GM12891 (cell line): ENCODE measurements around the gene PRMT5. TPM values are rescaled to one million over a fixed set of nuclear protein-coding genes. Genes with fewer than 3 reads are reported as not detected.

ENCODE experiments used
- DNase-seq: peaks from one replicate; pipeline ENCODE4 v3.0.0; 2011; ENCODE audit warnings: low spot score; ENCODE audit not compliant: insufficient read length
- FAIRE-seq: peaks from 2 replicates; lab custom pipeline; 2011; peaks lifted over from hg19 to GRCh38; lab: Jason Lieb, UNC
- PAX5 ChIP-seq: IDR thresholded peaks from 2 replicates; pipeline ENCODE4 v1.6.1; 2011; ENCODE audit warnings: low read length, moderate library complexity, mild to moderate bottlenecking; ENCODE audit not compliant: insufficient read depth, severe bottlenecking
- POLR2A ChIP-seq: IDR thresholded peaks from 2 replicates; pipeline ENCODE4 v1.6.1; 2011; ENCODE audit warnings: low read depth, low read length, control low read depth
- POLR2AphosphoS5 ChIP-seq: IDR thresholded peaks from 2 replicates; pipeline ENCODE4 v1.6.1; 2011; ENCODE audit warnings: low read depth, low read length, control low read depth
- POU2F2 ChIP-seq: IDR thresholded peaks from 2 replicates; pipeline ENCODE4 v1.6.1; 2011; ENCODE audit warnings: low read depth, mild to moderate bottlenecking, control low read depth, low read length, moderate library complexity
- SPI1 ChIP-seq: IDR thresholded peaks from 2 replicates; pipeline ENCODE4 v1.6.1; 2011; ENCODE audit warnings: low read depth, low read length, control low read depth
- TAF1 ChIP-seq: IDR thresholded peaks from 2 replicates; pipeline ENCODE4 v1.6.1; 2011; ENCODE audit warnings: low read depth, low read length, control low read depth
- polyA plus RNA-seq: library from polyadenylated mRNA; unstranded; fragments of >200 nt; gene quantifications from one replicate; pipeline ENCODE4 v1.2.1, GENCODE V29; 2012; ENCODE audit warnings: low read depth, missing spikeins, inconsistent platforms; ENCODE audit not compliant: missing spikeins

PRMT5 gene
- 67.7 TPM for polyA plus RNA-seq

DNA sequence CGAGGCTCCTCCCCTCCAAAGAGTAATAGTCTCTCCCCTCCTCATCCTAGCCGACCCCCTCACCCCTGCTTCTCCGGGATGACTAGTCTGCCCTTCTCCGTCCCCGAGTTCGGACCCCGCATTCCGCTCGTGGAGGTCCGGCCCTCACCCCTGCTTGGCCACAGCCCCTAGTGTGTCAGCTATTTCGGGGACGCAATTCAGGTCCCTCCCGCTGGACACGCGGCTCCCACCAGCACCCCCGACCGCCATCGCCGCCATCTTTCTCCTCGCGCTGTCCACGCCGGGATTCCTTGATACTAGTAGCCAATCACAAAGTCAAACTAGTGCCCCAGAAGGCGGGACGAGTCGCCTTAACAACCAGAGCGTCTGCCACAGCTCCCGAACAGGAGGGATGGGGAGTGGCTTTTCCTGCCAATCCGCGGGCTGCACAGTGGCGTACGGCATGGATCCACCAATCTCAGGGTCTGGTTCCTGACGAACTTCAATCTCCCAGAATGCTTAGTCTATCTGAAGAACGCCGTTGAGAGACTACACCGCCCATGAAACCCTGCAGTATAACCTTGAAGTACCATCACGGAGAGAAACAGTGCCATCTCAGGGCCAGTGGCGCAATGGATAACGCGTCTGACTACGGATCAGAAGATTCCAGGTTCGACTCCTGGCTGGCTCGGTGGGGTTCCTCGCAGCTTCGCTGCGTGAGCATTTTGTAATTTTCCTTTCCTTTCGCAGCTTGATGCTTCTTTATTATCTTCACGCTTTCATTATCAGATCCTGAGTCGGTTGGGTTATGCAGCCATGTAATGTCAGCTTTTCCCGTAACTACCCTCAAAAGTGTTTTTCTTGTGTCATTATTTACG is at the start of gene PRMT5:
TSS of gene PRMT5 (minus strand) at position 273 of the 857 bp plus-strand sequence. CDS start at position 258, 15 bp downstream.
- TF ChIP-seq POLR2AphosphoS5 (peak; percentile 91), POU2F2 (peak; percentile 62; the same call in 1 of the 2 replicates), SPI1 (no peak), TAF1 (peak; percentile 92), POLR2A (peak; percentile 89), PAX5 (peak; percentile 6)
- FAIRE-seq, result peak; percentile 95
- peak; percentile 80 for DNase-seq

DNA sequence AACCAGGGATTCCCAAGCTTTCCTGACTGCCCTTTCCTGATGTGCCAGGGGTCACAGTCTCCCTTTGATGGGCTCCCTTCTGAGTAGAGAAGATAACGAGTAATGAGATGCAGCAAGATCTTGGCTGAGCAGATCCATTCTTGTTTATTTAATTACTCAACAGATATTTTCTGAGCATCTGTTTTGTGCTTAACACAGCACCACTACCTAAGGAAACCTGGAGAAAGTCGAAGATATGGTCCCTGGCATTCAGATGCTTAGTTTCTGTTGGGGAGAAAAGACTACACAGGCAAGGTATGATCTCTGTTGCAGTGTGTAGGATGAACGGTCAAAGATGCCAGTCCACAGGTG is 49.3 kb upstream of the PRMT5 start:
- FAIRE-seq, result no peak
- no peak for DNase-seq
- no peak for TF ChIP-seq SPI1
- TF ChIP-seq POLR2A, result no peak
- TF ChIP-seq TAF1, result no peak
- no peak for TF ChIP-seq POLR2AphosphoS5
- no peak for TF ChIP-seq POU2F2
- no peak for TF ChIP-seq PAX5

DNA sequence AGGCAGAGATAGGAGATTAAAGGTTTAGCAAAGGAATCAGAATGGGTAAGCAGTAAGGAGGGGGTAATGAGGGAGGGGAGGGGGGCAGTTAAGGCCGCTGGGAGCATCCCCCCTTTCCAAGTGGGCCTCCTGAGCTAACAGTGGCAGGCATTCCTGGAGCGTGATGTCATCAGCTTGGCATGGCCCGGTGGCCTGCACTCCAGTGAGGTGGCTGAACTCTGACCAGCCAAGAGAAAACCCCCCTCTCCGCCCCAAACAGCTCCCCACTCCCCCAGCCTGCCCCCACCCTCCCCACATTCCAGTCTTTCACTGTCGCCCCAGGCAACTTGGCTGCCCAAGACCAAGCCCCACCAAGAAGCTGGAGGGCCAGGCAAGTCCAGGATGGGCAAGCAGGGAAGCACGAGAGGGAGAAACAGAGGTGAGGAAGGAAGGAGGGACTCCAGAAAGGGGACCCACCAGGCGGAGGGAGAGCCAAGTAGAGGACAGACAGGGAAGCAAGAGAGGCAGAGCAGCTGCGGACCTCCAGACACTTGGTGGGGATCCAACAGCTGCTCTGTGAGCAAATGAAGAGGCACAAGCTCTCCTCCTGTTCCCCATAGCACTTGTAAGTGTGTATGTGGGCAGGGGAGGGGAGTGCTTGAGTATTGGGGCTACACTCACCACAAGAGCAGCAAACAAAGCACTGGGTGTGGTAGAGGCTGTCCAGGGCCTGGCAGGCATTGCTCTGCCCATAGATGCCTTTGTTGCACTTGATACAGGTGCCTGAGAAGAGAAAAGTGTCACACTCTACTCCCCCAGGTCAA is 48.7 kb upstream of the PRMT5 start:
- no peak for DNase-seq
- FAIRE-seq, result no peak
- no peak for TF ChIP-seq TAF1
- TF ChIP-seq SPI1, result no peak
- no peak for TF ChIP-seq POU2F2
- no peak for TF ChIP-seq PAX5
- TF ChIP-seq POLR2A, result no peak
- no peak for TF ChIP-seq POLR2AphosphoS5

DNA sequence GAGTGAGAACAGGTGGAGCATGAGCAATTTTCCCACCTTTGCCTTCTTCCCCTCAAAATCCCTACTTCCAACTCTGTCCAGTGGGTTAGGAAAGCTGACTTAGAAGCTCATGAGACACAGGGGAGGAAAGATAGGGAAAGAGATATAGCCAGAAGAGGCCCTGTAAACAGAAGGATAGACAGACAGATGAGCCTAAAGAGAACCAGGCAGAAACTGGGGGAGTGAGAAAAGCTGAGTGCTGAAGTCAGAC is 48.2 kb upstream of the PRMT5 start:
- no peak for FAIRE-seq

DNA sequence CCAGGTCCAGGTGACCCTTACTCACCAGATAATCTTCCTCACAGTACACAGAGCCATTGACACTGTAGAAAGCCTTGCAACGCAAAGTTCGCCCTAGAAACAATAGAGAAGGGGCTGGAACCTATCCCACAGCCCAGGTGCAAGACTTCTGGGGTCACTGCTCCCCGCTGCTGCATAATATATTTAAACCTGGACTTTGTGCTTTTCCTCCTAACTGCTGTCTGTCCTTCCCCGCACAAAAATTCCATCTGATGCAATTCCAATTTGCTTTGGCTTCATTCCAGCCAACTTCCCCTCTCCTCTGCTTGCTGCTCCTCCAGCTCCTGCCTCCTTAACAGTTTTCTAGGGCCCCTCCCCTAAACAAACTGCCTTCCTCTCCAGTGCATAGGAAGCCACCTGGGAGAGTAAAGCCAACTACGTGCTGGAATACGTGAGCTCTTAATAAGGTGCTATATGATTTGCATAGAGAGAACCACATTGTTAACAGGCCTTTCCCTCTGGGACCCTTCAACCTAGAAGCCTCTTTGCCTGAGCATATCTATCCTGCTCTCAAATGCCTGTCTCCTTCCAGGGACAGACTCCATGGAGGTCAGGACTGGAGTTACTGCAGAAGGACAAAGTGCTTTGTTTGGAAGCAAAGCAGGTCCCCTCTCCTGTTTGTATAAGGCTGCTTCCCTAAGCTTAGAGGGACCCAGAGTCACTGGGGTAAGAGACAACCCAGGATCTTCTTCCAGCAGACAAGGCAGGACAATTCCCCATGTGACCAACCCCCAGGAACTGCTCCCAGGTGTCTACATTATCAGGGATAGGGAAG is 47.7 kb upstream of the PRMT5 start:
- DNase-seq (no peak), FAIRE-seq (no peak)
- TF ChIP-seq SPI1, result no peak
- TF ChIP-seq PAX5, result no peak
- no peak for TF ChIP-seq POLR2A
- no peak for TF ChIP-seq POLR2AphosphoS5
- TF ChIP-seq TAF1, result no peak
- TF ChIP-seq POU2F2, result no peak

More for the DNA sequence above, 48.2 kb upstream of the PRMT5 start:
- TF ChIP-seq POU2F2 (no peak), PAX5 (no peak), POLR2A (no peak), POLR2AphosphoS5 (no peak), TAF1 (no peak), SPI1 (no peak)
- no peak for DNase-seq

DNA sequence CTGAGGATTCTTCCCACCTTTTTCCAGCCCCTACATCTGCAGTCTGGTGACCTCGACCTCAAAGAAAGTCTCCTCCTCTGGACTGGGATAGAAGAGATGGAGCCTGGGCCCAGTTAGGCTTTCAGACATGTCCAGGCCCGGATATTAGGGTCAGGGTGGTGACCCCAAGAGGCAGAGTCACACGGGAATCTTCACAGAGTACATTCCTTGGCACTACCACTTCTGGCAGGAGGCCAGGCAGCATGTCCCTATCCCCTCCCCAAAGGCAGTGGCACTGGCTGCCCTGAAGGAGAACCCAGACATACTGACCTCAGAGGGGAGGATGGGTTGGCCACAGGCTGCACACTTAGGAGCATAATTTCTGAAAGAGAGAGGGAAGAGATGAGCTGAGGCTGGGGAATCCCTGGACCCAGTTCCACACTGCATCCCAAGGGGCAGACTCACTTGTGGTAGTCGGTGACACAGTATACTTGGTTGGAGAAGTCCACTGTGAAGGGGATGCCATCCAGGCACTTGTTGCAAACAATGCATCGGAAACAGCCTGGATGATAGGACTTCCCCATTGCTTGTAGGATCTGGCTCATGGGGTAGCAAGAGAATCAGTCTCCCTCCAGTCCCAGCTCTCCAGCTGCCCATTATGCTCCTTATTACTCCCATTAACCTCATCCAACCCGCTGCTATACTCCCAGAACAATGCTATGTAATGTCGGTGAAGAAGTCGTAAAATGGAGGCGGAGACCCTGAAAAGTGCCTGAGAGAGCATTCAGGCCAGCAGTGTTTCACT is 45.5 kb upstream of the PRMT5 start:
- no peak for DNase-seq
- no peak for TF ChIP-seq POLR2AphosphoS5
- no peak for TF ChIP-seq TAF1
- no peak for TF ChIP-seq PAX5
- TF ChIP-seq POU2F2, result no peak
- TF ChIP-seq POLR2A, result no peak
- no peak for TF ChIP-seq SPI1
- no peak for FAIRE-seq

DNA sequence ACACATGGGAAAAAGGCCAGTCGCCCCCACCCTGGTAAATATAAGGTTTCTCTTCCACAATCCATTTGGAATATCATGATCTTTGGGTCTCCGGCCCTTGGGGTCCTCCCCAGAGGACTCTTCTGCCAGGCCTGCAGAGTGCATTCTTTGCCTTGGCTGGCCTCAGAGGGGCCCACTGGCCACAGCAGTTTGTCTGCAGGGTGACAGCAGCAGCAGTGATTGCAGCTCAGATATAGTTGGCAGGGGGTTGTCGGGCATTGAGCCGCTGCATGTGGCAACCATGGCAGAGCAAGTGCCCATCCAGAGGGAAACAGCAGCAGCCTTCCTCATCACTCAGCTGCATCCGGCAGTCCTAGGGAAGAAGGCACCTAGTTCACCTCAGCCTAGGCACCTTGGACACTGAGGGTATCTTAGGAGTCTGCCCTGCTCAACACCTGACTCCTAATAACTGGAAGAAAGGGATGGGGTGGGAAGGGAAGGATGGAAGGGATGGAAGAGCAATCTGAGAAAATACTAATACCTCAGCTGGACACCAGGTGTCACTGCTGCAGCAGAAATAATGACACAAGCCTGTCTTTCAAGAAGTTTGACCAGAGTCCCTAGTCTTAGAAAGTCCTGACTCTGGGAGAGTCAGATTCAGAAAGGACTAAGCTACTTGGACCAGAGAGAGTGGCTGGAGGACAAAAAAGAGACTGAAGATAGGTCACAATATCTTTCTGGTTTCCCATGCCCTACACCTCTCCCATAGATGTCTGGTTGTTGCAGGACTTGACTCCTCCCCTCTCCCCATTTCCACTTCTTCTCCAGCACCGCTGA is 44.2 kb upstream of the PRMT5 start:
- DNase-seq (peak; percentile 30), FAIRE-seq (peak; percentile 77)
- TF ChIP-seq POLR2A, result no peak
- TF ChIP-seq TAF1, result no peak
- TF ChIP-seq POU2F2, result no peak
- no peak for TF ChIP-seq PAX5
- TF ChIP-seq SPI1, result no peak
- no peak for TF ChIP-seq POLR2AphosphoS5

DNA sequence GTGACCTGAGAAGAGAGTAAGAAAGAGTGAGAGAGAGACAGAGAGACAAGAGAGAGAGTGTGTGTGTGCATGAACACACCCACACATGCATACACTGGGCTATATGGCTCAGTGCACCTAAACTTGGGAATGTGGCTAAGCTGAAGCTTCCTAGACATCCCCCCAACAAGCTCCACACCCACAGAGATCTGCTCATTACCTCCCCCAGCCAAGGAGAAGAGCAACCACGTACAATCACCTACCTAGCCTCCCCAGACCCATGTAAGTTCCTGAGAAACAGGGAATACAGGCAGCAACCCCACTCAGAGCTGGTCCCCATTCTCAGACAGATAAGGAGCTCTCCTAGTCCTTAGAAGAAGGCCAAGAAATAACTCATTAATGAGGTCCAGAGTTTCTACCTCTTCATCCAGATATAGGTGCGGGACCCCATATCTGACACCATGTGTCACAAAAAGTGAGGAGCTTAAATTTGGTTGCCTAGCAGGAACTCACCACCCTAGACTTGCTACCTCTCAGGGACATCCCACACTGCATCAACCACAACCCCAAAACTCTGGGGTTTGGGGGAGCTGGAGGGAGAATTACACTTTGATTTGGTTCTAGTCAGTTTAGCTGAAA is 43.2 kb upstream of the PRMT5 start:
- FAIRE-seq (no peak), DNase-seq (no peak)
- no peak for TF ChIP-seq SPI1
- no peak for TF ChIP-seq POLR2AphosphoS5
- no peak for TF ChIP-seq PAX5
- no peak for TF ChIP-seq POLR2A
- no peak for TF ChIP-seq POU2F2
- TF ChIP-seq TAF1, result no peak
